Activated CD8-positive, alpha-beta memory T cell treated with anti-CD3 and anti-CD28 coated beads, Interleukin-2, amount 50 U/mL, for 1 hour (primary cell): ENCODE data around the gene HIP1.
A peak's percentile ranks its signal among the peaks of the same experiment; 100 is the strongest.
"Not testable (repeated sequence)": the region's sequence is repeated elsewhere in the genome, so short reads cannot be mapped to it uniquely, and the experiment has no call there.

Experiments
- DNase-seq: peaks from one replicate; pipeline ENCODE4 v3.0.0-alpha.2; 2020; ENCODE audit errors: extremely low read depth

HIP1 gene

GRCh38 chr7:75531359-75531821 lies 207.4 kb downstream of the HIP1 start:
- no peak for DNase-seq

DNA sequence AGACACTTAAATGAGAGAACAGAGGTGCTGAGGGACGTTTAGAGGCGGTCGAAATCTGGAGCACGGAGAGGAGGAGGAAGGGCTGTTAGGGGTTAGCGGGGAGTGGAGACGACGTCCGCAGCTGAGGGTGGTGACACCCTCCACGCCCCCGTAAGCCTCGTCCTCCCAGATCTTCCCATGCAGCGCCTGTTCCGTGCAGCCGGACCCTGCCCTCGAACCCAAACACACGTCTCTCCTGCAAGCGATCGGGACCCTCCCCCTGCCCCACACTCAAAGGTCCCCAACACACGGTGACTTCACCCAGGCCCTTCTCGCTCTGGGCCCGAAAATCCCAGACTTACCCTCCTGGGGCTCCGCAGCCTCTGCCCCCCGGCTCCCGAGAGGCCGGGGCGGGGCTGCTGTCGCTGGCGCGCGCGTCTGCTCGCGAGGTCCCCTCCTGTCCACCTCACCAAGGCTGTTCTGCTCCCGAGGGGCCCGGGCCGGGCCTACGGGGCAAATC lies 211.5 kb downstream of the HIP1 start:
- not testable (repeated sequence) for DNase-seq

DNA sequence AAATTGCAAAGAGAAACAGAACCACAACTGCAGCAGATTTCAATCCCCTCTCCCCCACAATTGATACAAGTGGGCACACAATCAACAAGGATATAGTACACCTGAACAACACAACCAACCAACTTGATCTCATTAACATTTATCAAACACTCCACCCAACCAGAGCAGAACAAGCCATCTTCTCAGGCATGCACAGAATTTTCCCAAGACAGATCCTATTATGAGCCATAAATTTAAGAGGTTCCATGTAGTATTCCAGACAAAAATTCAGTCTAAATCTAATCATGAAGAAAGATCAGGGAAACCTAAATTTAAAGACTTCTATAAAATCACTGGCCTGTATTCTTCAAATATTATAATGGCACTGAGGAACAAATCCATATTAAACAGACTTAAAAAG lies 217.0 kb downstream of the HIP1 start:
- not testable (repeated sequence) for DNase-seq

- DNase-seq: not testable (repeated sequence)
Measured at GRCh38 chr7:75518842-75519241, 219.9 kb downstream of the HIP1 start.

- not testable (repeated sequence) for DNase-seq
Measured at GRCh38 chr7:75509033-75509432, 229.7 kb downstream of the HIP1 start.

DNA sequence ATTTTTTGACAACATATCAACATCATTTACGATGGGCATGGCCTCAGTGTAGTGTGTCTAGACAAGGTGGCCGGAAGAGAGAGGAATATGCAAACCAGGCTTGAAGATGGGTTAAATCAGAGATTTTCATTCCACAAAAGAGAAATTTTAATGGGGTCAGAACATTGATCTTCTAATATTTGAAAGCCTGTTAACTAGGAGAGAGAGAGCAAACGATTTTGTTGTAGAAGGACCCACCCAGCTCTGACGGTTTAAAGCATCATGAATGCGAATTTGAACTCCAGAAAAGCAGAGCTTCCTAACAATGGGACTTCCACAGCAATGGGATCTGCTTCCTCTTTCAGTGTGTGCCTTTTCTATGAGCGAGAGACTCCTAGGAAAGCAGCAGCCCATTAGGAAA lies 246.7 kb downstream of the HIP1 start, which contains the start of gene SPDYE5:
Gene SPDYE5, plus strand, starts transcription at position 301 of the 400 bp plus-strand sequence. CDS start 1,728 bp downstream, outside the sequence.
- DNase-seq: not testable (repeated sequence)

DNA sequence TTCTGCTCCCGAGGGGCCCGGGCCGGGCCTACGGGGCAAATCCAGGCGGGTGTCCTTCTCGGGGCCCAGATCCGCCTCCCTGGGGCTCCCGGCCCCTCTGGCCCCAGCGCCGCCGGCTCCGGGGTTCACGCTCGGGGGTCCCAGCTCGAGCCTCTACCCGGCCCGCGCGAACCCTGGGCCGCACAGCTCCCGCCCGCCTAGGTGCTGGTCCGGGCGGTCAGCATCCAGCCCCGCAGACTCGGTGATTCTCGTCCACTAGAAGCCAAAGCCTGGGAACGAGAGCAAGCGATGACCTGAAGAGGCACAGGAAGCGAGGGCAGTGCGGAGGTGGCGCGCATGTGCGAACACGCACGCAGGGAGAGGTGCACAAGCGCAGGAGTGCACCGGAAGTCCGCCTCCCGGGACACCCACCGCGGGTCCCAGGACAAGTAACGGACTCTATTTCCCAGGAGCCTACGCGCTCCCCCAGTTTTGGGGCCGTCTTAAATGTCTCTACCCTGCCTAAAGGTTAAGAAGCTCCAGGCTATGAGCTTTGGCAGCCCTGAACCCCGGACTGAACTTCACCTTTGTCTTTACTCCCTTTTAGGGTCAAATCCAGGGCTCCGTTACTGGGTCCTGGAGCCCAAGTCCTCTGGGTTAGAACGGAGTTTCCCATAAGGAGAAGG lies 252.6 kb downstream of the HIP1 start, which contains the start of gene POM121C:
Gene POM121C, minus strand, starts transcription at position 321 of the 665 bp plus-strand sequence. CDS start 44,803 bp downstream, outside the sequence.
- DNase-seq: peak; percentile 63

GRCh38 chr7:75485355-75485978 lies 253.3 kb downstream of the HIP1 start:
- not testable (repeated sequence) for DNase-seq
